GM12891 (cell line): ENCODE results near the gene CNGA3. TPM values are rescaled to one million over a fixed set of nuclear protein-coding genes. Genes with fewer than 3 reads are reported as not detected.
"Not testable (repeated sequence)": the region's sequence is repeated elsewhere in the genome, so short reads cannot be mapped to it uniquely, and the experiment has no call there.

Experiments
- DNase-seq: peaks from one replicate; pipeline ENCODE4 v3.0.0; 2011; ENCODE audit warnings: low spot score; ENCODE audit not compliant: insufficient read length
- FAIRE-seq: peaks from 2 replicates; lab custom pipeline; 2011; peaks lifted over from hg19 to GRCh38; lab: Jason Lieb, UNC
- PAX5 ChIP-seq: IDR thresholded peaks from 2 replicates; pipeline ENCODE4 v1.6.1; 2011; ENCODE audit warnings: low read length, moderate library complexity, mild to moderate bottlenecking; ENCODE audit not compliant: insufficient read depth, severe bottlenecking
- POLR2A ChIP-seq: IDR thresholded peaks from 2 replicates; pipeline ENCODE4 v1.6.1; 2011; ENCODE audit warnings: low read depth, low read length, control low read depth
- POLR2AphosphoS5 ChIP-seq: IDR thresholded peaks from 2 replicates; pipeline ENCODE4 v1.6.1; 2011; ENCODE audit warnings: low read depth, low read length, control low read depth
- POU2F2 ChIP-seq: IDR thresholded peaks from 2 replicates; pipeline ENCODE4 v1.6.1; 2011; ENCODE audit warnings: low read depth, mild to moderate bottlenecking, control low read depth, low read length, moderate library complexity
- SPI1 ChIP-seq: IDR thresholded peaks from 2 replicates; pipeline ENCODE4 v1.6.1; 2011; ENCODE audit warnings: low read depth, low read length, control low read depth
- TAF1 ChIP-seq: IDR thresholded peaks from 2 replicates; pipeline ENCODE4 v1.6.1; 2011; ENCODE audit warnings: low read depth, low read length, control low read depth
- polyA plus RNA-seq: library from polyadenylated mRNA; unstranded; fragments of >200 nt; gene quantifications from one replicate; pipeline ENCODE4 v1.2.1, GENCODE V29; 2012; ENCODE audit warnings: low read depth, missing spikeins, inconsistent platforms; ENCODE audit not compliant: missing spikeins

Gene CNGA3
- not detected for polyA plus RNA-seq

DNA sequence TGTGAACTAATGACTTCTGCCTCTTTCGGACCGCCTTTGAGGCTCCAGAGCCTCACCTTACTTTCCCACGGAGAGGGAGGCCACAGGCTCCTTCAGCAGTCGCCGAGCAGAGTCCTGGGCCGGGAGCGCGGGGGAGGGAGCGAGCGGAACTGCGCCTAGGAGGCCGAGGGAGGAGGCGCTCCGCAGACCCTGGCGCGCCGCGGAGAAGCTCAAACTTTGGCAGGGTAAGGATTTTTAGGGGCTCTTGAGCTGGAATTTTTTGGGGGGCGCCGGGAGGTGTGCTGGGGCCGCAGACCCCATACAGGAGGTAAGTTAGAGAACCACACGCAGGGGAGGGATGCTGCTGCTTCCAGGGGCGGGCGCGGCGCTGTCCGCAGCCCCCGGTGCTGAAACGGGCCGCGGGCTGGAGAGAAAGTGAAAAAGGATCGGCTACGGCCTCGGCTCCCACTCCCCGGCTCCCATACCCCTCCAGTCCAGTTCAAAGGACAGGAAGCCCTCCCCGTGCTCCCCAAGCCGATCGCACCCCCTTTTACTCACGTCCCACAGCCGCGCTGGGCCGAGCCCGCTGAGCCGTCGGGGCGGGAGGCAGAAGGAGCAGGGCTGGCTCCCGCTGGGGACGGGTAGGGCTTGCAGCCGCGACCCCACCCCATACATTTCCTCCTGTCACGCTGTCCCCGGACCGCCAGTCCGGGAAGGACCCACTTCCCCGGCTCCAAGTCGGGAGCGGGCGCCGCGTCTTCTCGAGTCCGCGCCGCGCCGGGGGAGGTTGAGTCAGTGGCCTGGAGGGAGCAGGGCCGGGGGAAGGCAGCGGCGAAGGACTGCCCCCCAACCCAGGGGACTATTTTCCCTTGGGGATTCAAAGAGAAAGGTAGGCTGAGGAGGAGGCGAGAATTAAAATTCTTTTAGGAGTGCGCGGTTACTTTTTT is at the start of gene CNGA3:
Gene CNGA3, plus strand, starts transcription at position 146 of the 926 bp plus-strand sequence. CDS start 23,520 bp downstream, outside the sequence.
- DNase-seq (no peak), FAIRE-seq (no peak)
- TF ChIP-seq SPI1 (no peak), PAX5 (no peak), POLR2AphosphoS5 (no peak), POLR2A (no peak), POU2F2 (no peak), TAF1 (no peak)

DNA sequence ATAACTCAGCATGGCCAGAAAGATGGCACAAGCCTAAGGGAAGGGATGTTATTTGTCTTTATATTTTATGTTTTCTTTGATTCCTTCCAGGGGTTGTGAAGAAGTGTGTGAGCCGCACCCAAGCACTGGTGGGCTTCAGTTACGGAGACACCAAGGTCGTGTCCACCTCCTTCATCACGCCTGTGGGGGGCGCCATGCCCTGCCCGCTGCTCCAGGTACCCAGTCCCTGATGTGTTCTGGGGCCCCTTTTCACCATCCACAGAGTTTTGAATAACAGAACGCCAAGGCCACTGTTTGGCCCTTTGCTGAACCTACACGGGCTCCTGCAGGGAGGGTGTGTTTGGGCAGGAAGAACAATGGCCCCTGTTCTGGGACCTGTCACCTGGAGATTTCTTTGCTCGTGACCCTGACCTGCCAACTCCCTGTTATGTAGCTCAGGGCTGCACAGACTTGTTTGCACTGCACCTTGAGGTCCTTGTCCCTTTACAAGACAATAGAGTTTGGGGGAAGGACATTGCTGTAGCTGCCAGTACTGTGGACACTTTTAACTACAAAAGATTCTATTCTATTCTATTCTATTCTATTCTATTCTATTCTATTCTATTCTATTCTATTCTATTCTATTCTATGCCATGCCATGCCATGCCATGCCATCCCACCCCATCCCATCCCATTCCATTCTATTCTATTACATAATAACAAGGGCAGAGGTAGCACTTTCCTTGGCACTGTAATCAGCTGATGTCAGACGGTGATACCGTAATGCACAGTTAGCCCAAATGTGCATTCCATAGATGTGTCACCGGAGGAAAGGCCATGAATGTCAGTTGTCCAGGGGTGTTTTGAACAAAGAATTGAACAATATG is 48.2 kb upstream of the CNGA3 start:
- DNase-seq (no peak), FAIRE-seq (no peak)
- TF ChIP-seq POU2F2, result no peak
- no peak for TF ChIP-seq SPI1
- TF ChIP-seq TAF1, result no peak
- no peak for TF ChIP-seq PAX5
- TF ChIP-seq POLR2A, result no peak
- TF ChIP-seq POLR2AphosphoS5, result no peak

GRCh38 chr2:98298683-98299164 is 47.5 kb upstream of the CNGA3 start:
- TF ChIP-seq TAF1 (no peak), POLR2A (no peak), POLR2AphosphoS5 (no peak), SPI1 (no peak), PAX5 (no peak), POU2F2 (no peak)
- DNase-seq, result no peak
- FAIRE-seq, result no peak

DNA sequence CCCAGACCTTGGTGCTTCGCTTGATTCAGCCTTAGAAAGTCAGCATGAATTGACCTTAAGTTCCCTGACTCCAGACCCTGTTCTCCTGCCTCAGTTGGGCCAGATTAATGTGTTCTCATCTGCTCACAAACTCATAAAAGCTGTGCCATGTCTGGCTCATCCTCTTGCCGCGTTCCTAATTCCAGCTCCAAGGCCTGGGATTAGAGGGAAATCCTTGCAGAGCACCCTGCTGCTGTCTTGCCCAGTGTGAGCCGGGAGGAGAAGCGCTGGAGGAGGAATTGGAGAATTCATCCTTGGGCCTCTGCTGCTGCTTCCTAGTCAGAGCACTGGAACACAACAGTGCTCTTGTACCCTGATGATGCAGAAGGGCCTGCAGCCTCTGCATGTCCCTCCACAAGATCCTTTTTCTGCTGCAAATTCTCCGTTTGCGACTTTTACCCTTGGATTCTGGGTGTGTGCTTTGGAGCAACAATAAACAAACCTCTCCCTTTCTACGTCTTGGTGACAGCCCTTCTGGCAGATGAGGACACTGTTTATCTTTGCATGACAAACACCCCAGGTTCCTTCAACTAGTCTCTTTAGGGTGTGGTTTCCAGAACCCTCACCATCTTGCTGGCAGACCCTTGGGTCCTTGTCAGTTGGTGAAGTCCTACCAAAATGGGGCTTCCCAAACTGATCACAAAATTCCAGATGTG is 46.9 kb upstream of the CNGA3 start:
- no peak for FAIRE-seq
- DNase-seq, result no peak
- TF ChIP-seq PAX5, result no peak
- TF ChIP-seq POLR2AphosphoS5, result no peak
- TF ChIP-seq SPI1, result no peak
- no peak for TF ChIP-seq TAF1
- TF ChIP-seq POLR2A, result no peak
- no peak for TF ChIP-seq POU2F2

- TF ChIP-seq POU2F2, result no peak
- no peak for FAIRE-seq
These were observed 45.9 kb upstream of the CNGA3 start for GRCh38 chr2:98300141-98300874.

GRCh38 chr2:98301469-98301868 is 44.8 kb upstream of the CNGA3 start:
- no peak for DNase-seq
- no peak for FAIRE-seq
- TF ChIP-seq POLR2AphosphoS5, result no peak
- no peak for TF ChIP-seq POU2F2
- TF ChIP-seq PAX5, result no peak
- TF ChIP-seq TAF1, result no peak
- no peak for TF ChIP-seq POLR2A
- TF ChIP-seq SPI1, result no peak

More at GRCh38 chr2:98300141-98300874, 45.9 kb upstream of the CNGA3 start:
- DNase-seq, result no peak

- FAIRE-seq, DNase-seq: not testable (repeated sequence)
These were observed 39.0 kb upstream of the CNGA3 start for GRCh38 chr2:98307131-98307696.

DNA sequence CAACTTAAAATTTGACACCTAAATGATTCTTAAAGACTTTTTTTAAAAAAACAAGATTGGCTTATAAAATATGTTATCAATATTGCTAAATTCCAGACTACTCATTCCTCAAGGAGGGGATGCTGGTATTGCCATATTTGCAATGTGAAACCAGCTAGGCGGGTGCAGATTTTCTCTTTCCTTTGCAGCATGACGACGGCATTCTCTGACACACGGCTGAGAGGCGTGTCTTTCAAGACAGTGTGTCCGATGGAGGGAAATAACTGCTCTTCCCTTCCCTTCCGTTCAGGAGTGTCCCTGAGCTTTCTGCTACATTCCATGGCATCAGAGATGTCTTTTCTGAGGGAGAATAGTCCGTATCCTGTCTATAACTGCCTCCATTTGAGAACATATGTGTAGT is 38.2 kb upstream of the CNGA3 start:
- DNase-seq (no peak), FAIRE-seq (no peak)
- TF ChIP-seq POLR2A, result no peak
- TF ChIP-seq TAF1, result no peak
- no peak for TF ChIP-seq POLR2AphosphoS5
- no peak for TF ChIP-seq POU2F2
- no peak for TF ChIP-seq PAX5
- TF ChIP-seq SPI1, result no peak

GRCh38 chr2:98308532-98308931 is 37.7 kb upstream of the CNGA3 start:
- DNase-seq (no peak), FAIRE-seq (no peak)

More at GRCh38 chr2:98308532-98308931, 37.7 kb upstream of the CNGA3 start:
- TF ChIP-seq PAX5 (no peak), POLR2A (no peak), POLR2AphosphoS5 (no peak), TAF1 (no peak), POU2F2 (no peak), SPI1 (no peak)
